Activated CD8-positive, alpha-beta memory T cell treated with anti-CD3 and anti-CD28 coated beads for 1 hour (primary cell): ENCODE measurements around the gene MSX1.

Experiments
- DNase-seq, 2 donors: peaks; one replicate each; pipeline ENCODE4 v3.0.0-alpha.2; 2020; ENCODE audit warnings: low read depth in 1 of 2; ENCODE audit errors: extremely low read depth in 1 of 2

The MSX1 gene

GRCh38 chr4:4857001-4857808, 2.3 kb upstream of the MSX1 start:
- DNase-seq = no peak

- DNase-seq = no peak
Measured at GRCh38 chr4:4857809-4858508, 1.5 kb upstream of the MSX1 start.

- DNase-seq = no peak
Measured at GRCh38 chr4:4858527-4859324, 739 bp upstream of the MSX1 start.

- no peak for DNase-seq
Measured at GRCh38 chr4:4859799-4860599, 534 bp downstream of the MSX1 start.

- no peak for DNase-seq
Measured at GRCh38 chr4:4860600-4861389, 1.3 kb downstream of the MSX1 start.

GRCh38 chr4:4861390-4862018, 2.0 kb downstream of the MSX1 start:
- DNase-seq = no peak

- no peak for DNase-seq
Measured at GRCh38 chr4:4862071-4862551, 2.6 kb downstream of the MSX1 start.

- DNase-seq = no peak
Measured at GRCh38 chr4:4862665-4863482, 3.4 kb downstream of the MSX1 start.

GRCh38 chr4:4864443-4864939, 5.0 kb downstream of the MSX1 start:
- no peak for DNase-seq

GRCh38 chr4:4864940-4865704, 5.7 kb downstream of the MSX1 start:
- no peak for DNase-seq

- DNase-seq = no peak
Measured at GRCh38 chr4:4865705-4866123, 6.2 kb downstream of the MSX1 start.

- no peak for DNase-seq
Measured at GRCh38 chr4:4866124-4866865, 6.8 kb downstream of the MSX1 start.

- no peak for DNase-seq
Measured at GRCh38 chr4:4866866-4867374, 7.5 kb downstream of the MSX1 start.

GRCh38 chr4:4867375-4868039, 8.0 kb downstream of the MSX1 start:
- no peak for DNase-seq

- DNase-seq = no peak
Measured at GRCh38 chr4:4868040-4868757, 8.7 kb downstream of the MSX1 start.
